Brain microvascular endothelial cell (primary cell): ENCODE data around the gene WLS.

Experiments
- DNase-seq: peaks from one replicate; pipeline ENCODE4 v3.0.0-alpha.2; 2020
- H3K27ac ChIP-seq: fragments of 250-450 bp; sonication (Bioruptor Pico); 2 replicates; pipeline ENCODE4 v1.5.1; 2020; ENCODE audit warnings: mild to moderate bottlenecking, moderate library complexity
- H3K27me3 ChIP-seq: fragments of 250-450 bp; sonication (Bioruptor Pico); replicated peaks from 2 replicates; pipeline ENCODE4 v1.5.1; 2020; ENCODE audit warnings: mild to moderate bottlenecking
- H3K36me3 ChIP-seq: fragments of 250-450 bp; sonication (Bioruptor Pico); replicated peaks from 2 replicates; pipeline ENCODE4 v1.5.1; 2020; ENCODE audit warnings: mild to moderate bottlenecking
- H3K4me3 ChIP-seq: 2 replicates; pipeline ENCODE4 v1.5.1; 2011; ENCODE audit warnings: low read depth, mild to moderate bottlenecking, control low read depth, low read length, moderate library complexity
- CTCF ChIP-seq: IDR thresholded peaks from 2 replicates; pipeline ENCODE4 v1.5.1; 2011; ENCODE audit warnings: low read depth, mild to moderate bottlenecking, moderate library complexity, low read length, control low read depth, inconsistent platforms; ENCODE audit errors: missing control alignments
- in situ Hi-C: cut with HindIII; loops from 2 replicates; pipeline ENCODE4 v1.10.0; 2017; ENCODE audit warnings: low sequenced_read_pairs, low pct_ligation_motif_present

Gene WLS

GRCh38 chr1:68160021-68160420 lies 72.3 kb downstream of the WLS start:
- TF ChIP-seq CTCF, result no peak
- peaks cover 37% of the 10 kb centered on the region for H3K36me3 ChIP-seq
- in situ Hi-C loops, result no loop called here
- no peak for DNase-seq
- H3K27me3 ChIP-seq, result no peaks in the 10 kb centered on the region
- no peak overlapping the region for H3K4me3 ChIP-seq
- H3K27ac ChIP-seq, result no peak overlapping the region

DNA sequence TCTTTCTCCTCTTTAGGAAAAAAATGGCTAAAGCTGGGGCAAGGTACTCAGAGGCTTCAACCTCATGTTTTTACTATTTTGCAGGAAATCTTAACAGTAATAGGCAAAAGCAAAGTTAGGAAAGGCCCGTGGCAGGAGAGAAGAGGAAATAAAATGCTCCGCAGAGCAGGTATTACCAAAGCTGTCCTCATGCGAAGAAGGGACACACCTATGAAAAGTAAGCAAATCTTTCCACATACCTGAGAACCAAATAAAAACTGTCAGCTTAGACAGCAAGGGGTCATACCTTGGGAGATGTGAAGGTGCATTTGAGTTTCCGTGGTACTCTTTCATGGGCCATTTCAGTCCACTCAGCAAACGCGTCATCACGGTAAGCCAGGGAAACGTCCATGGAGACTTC lies 73.5 kb downstream of the WLS start:
- Histone ChIP-seq H3K36me3 (peaks cover 42% of the 10 kb centered on the region), H3K27me3 (no peaks in the 10 kb centered on the region), H3K27ac (no peak overlapping the region), H3K4me3 (no peak overlapping the region)
- DNase-seq, result no peak
- no peak for TF ChIP-seq CTCF
- in situ Hi-C loops, result no loop called here

DNA sequence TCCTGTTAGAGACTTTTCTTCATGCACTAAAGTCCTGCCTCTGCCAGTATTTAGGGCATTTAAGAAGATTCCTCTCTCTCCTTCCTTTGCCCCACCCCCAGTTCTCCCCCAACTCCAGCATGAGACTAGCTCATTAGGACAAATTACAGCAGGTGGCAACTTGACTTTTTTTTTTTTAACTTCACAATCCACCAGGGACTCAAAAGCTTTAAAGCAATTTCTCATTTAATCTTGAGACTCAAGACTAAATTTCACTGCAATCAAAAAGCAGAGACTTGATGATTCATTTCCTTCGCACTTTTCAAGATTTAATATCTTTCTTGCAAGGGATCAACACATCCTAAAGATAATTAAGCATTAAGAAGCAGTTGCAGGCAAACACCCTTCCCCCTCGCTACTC lies 74.9 kb downstream of the WLS start:
- no peak for TF ChIP-seq CTCF
- Histone ChIP-seq H3K27me3 (no peaks in the 10 kb centered on the region), H3K36me3 (peaks cover 46% of the 10 kb centered on the region), H3K4me3 (no peak overlapping the region), H3K27ac (no peak overlapping the region)
- in situ Hi-C loops, result no loop called here
- no peak for DNase-seq

DNA sequence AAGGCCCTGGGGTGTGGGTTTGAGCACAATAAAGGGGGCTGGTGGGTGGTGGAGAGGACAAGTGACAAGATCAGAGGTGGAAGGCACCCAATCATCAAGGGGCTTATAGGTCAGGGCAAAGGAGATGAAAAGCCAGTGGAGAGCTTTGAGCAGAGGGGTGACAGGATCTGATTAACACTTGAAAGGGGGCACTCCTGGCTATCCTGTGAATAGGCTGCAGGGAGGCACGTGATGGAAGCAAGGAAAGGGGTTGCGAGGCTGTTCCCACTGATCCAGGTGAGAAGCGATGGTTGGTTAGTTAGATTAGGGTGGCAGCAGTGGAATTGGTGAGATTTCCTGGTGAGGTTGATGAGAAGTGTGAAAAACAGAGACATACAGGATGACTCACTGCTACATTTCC lies 80.6 kb downstream of the WLS start:
- in situ Hi-C loops, result no loop called here
- Histone ChIP-seq H3K27ac (no peak overlapping the region), H3K36me3 (peaks cover 74% of the 10 kb centered on the region), H3K27me3 (no peaks in the 10 kb centered on the region), H3K4me3 (no peak overlapping the region)
- no peak for TF ChIP-seq CTCF
- no peak for DNase-seq

GRCh38 chr1:68149907-68150306 lies 82.4 kb downstream of the WLS start:
- DNase-seq, result no peak
- Histone ChIP-seq H3K4me3 (no peak overlapping the region), H3K27ac (no peak overlapping the region), H3K27me3 (no peaks in the 10 kb centered on the region), H3K36me3 (peaks cover 74% of the 10 kb centered on the region)
- TF ChIP-seq CTCF, result no peak
- in situ Hi-C loops, result loop anchor here (25.0 kb wide), 2 partner anchors 87 to 162 kb away; partner anchors contain the start of gene WLS

- H3K4me3 ChIP-seq, result no peak overlapping the region
- H3K36me3 ChIP-seq, result peaks cover 78% of the 10 kb centered on the region
- H3K27ac ChIP-seq, result no peak overlapping the region
- no peak for DNase-seq
- no peaks in the 10 kb centered on the region for H3K27me3 ChIP-seq
- no peak for TF ChIP-seq CTCF
- in situ Hi-C loops, result loop anchor here (25.0 kb wide), 2 partner anchors 88 to 163 kb away; partner anchors contain the start of gene WLS
Observed at GRCh38 chr1:68149110-68149798, 83.1 kb downstream of the WLS start.
